ENCODE measurements around the gene CTBP2.

DNA sequence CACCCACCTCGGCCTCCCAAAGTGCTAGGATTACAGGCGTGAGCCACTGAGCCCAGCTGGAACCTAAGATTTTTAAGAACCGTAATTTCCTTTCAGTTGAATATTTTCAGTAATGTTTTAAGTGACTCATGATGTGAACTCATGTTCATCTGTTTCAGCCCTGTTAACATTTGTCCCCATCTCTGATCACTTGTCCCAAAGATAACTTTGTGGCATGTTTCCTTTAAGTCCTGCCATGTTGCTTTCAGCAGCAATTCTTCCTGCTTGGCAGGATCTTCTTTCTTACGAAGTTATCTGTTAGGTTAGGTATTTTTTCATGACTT is 199.2 kb downstream of the CTBP2 start:
- no peak for TF ChIP-seq CTCF (conservative IDR thresholded peaks at IDR 0.05; ENCODE audit: low read depth, low read length)
- no peak for TF ChIP-seq EZH2 (IDR thresholded peaks at IDR 0.05; ENCODE audit: borderline replicate concordance, low read depth, low read length, poor library complexity, severe bottlenecking)
